Adipose tissue (tissue), 3 donors: Measurements from ENCODE around the gene RBFOX1. TPM values are rescaled to one million over a fixed set of nuclear protein-coding genes. Genes with fewer than 3 reads are reported as not detected.

Source experiments
- H3K27ac ChIP-seq: one replicate; pipeline ENCODE4 v1.5.1; 2013; ENCODE audit warnings: low read depth, low read length
- WGBS, 3 donors: extraction: QIAGEN DNeasy Blood & Tissue Kit; methylation state at CpG; one replicate each; pipeline ENCODE4 v1.1.7; 2013; 5-methylcytosine and 5-hydroxymethylcytosine counted together
- polyA plus RNA-seq, 3 donors: library from polyadenylated mRNA; stranded (reverse); fragments of 200-250 nt; gene quantifications; one replicate each; pipeline ENCODE4 v1.2.3, GENCODE V29; 2013
- donor health status: healthy with polysubstance abuse.
- donor health status: Bipolar disorder and iron deficiency.
- donor health status: healthy.

The RBFOX1 gene
- polyA plus RNA-seq, 3 donors = 0.03 to 0.34 TPM; not detected in 1

DNA sequence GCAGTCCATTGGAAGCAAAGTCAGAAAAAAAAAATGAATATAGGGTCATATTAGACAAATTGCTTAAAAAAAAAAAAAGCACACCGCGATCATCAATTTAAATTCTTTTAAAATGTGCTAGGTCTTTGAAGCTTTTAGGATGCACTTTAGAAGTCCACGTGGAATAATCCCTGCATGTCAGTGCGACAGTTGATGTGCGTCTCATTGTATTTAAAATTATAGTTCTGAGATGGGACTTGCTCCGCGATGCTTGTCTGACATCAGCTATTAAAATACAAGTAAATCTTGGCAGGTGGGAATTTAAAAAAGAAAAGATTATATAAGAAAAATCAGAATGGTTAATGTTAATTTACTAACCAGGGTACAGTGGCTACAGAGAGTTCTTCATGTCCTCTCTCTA, 105.2 kb downstream of the RBFOX1 start:
- 78 to 82% (median 82%) methylated on average over 7 of the region's 7 CpGs for WGBS, 3 donors
- no peak overlapping the region for H3K27ac ChIP-seq

- no peak overlapping the region for H3K27ac ChIP-seq
- 69 to 84% (median 82%) methylated on average over 5 of the region's 5 CpGs for WGBS, 3 donors
These were observed 106.0 kb downstream of the RBFOX1 start for GRCh38 chr16:7438601-7439000.

DNA sequence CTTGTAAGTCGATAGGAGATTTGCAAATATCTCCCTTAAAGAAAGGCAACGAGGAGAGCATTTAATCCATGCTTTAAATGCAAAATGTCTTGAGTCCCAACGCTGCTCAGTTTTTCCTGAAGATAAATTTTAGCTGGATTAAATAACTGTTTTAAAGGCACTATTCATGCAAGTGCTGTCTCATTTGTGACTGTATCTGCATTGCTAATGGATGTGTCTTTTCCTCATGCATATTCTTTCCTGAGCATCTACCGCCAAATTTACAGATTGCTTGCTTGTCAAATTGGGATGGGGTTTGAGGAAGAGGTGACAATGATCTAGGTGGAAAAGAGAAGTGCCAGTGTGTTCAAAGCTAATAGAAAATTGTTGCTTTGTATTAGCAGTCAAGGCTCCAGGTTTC, 106.9 kb downstream of the RBFOX1 start:
- WGBS, 3 donors = 52 to 58% (median 53%) methylated on average over 4 of the region's 4 CpGs

DNA sequence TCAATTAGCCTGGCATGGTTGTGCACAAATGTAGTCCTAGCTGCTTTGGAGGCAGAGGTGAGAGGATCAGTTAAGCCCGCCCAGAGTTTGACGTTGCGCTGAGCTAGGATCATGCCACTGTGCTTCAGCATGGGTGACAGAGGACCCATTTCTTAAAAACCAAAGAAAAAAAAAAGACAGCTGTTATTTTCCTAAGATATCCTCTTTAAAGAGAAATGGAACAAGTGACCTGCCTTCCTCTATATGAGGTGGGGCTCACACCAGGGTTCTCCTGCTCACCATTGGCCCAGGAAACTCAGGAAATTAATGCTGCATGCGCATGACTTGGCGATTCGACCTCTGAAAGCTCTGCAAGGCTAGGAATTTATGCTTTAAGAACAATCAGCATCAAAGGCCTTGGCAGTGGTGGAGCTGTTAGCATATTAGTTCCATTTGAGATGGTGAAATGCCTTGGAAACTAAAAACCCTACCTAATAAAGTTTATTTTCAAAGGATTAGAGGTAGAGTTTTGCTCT, 108.3 kb downstream of the RBFOX1 start:
- WGBS, 3 donors = 62 to 66% (median 62%) methylated on average over 6 of the region's 6 CpGs
- no peak overlapping the region for H3K27ac ChIP-seq

More for the DNA sequence above, 106.9 kb downstream of the RBFOX1 start:
- H3K27ac ChIP-seq = no peak overlapping the region

DNA sequence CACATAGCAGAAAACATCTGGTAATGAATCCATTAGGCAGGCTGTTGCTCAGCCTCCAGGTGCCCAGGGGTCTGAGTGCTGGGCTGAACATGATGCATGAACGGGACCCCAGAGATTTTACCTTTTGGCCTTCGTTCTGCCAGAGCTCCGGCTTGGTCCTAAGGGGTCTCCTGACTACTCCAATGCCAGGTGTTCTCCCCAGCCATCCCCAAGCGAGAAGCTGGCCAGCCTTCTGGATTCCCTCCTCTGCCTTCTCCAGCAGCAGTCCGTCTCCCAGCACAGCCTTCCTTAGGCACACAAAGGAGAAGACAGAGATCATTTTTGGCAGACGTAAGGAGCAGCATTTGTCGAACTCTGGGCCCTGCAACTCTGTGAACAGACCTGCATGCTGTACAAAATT, 109.4 kb downstream of the RBFOX1 start:
- no peak overlapping the region for H3K27ac ChIP-seq
- 69 to 79% (median 78%) methylated on average over 7 of the region's 7 CpGs for WGBS, 3 donors

DNA sequence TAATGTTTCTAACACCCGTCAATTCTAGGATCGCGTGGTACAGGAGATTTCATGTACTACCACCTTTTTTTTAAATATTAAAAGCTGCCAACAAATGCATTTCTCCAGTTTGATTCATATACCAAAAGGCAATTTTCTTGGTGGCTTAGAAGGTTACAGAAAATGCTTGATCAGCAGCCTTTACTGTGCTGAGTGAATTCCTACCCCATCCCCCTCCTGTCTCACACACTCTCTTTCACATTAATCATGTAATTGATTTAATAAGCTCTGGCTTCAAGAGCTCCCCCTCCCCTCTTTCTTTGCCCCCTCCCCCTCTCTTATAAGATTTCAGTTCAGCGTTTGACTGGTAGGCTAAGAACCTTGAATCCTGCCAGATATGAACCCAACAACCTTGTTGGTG, 110.5 kb downstream of the RBFOX1 start:
- 64 to 76% (median 73%) methylated on average over 4 of the region's 4 CpGs for WGBS, 3 donors
- H3K27ac ChIP-seq = no peak overlapping the region

DNA sequence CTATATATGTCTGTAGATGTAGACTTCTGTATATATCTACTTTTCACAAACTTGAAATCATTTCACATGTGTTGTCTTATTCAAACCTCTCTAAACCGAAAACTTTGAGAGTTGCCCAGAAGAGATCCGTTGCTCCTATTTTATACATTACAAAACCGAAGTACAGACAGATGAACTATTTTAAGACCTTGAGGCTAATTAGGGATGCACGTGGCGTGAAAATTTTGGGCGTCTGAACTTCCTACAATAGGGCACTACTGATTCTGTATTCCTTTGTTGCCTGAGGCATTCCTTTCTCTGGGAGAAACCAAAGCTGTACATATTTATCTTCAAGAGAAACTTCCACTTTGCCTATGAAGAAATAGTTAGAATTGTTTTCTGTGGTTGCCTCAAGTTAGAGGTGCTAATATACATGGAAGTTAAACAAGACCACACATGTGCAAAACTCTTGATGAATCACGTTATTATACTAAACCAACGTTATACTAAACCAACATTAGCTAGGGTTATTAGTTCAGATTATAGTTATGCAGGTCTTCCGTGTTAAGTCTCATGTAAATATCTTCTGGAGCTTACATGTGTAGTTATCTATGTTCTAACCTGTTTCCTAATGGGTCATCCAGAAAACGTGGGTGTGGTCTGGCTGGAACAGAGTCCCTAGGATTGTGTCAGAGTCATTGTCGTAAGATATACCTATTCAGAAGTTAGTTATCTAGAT, 111.2 kb downstream of the RBFOX1 start:
- H3K27ac ChIP-seq = no peak overlapping the region
- 66 to 78% (median 72%) methylated on average over 11 of the region's 11 CpGs for WGBS, 3 donors

GRCh38 chr16:7449306-7449705, 116.7 kb downstream of the RBFOX1 start:
- WGBS, 3 donors = 82 to 89% (median 85%) methylated on average over 3 of the region's 3 CpGs

DNA sequence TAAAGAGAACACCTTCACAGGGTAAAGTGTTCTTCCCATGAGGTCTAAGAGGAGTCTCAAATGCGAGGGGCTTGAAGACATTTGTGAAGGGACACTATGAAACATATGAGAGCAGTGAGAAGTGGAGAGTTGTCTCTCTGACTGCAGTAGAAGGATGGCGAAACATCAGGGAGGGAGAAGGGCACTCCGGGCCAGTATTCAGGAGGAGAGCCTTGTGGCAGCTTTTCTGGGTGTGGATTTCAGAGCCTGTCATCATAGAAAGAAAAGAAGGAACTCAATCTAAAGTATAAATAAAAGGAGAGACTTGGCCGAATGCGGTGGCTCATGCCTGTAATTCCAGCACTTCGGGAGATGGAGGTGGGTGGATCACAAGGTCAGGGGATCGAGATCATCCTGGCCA, 117.2 kb downstream of the RBFOX1 start:
- H3K27ac ChIP-seq = no peak overlapping the region
- 77 to 89% (median 84%) methylated on average over 7 of the region's 7 CpGs for WGBS, 3 donors

More at GRCh38 chr16:7449306-7449705, 116.7 kb downstream of the RBFOX1 start:
- no peak overlapping the region for H3K27ac ChIP-seq

GRCh38 chr16:7450440-7450839, 117.8 kb downstream of the RBFOX1 start:
- no peak overlapping the region for H3K27ac ChIP-seq
- WGBS, 3 donors = 65 to 73% (median 72%) methylated on average over 7 of the region's 7 CpGs

DNA sequence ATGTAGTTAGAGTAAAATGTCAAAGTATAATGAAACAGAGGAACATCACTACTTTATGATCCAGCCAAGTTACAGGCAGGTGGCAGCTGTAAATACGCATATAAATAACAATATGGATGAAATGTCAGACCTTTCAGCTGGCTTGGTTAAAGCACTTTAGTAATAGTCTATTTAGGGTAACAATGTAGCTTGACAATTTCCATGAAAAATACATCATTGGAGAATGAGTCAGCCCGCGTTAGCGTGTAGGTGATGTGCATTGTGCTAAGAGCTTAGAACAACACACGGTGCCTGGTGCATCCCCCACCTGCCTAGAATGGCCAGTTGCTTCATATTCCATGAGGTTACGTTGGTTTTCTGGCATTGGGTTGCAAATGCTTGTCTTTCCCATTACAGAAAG, 119.4 kb downstream of the RBFOX1 start:
- WGBS, 3 donors = 77 to 86% (median 81%) methylated on average over 6 of the region's 6 CpGs
- H3K27ac ChIP-seq = no peak overlapping the region

GRCh38 chr16:7456211-7456610, 123.6 kb downstream of the RBFOX1 start:
- 43 to 51% (median 48%) methylated on average over 5 of the region's 5 CpGs for WGBS, 3 donors
- no peak overlapping the region for H3K27ac ChIP-seq

GRCh38 chr16:7458144-7458543, 125.5 kb downstream of the RBFOX1 start:
- no peak overlapping the region for H3K27ac ChIP-seq
- WGBS, 3 donors = 33 to 78% (median 74%) methylated on average over 3 of the region's 3 CpGs

DNA sequence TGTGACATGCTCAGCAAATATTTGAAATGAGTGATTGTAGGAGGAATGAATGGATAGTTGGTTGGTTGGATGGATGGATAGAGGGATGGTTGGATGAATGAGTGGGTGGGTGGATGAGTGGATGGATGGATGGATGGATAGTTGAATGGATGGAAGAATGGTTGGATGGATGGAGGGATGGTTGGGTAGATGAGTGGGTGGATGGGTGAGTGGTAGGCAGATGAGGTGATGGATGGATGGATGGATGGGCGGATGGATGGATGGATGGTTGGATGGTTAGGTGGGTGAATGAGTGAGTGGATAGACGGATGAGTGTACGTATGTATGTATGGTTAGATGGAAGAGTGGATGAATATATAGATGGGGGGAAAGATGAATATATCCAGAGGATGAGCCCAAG, 137.7 kb downstream of the RBFOX1 start:
- H3K27ac ChIP-seq = no peak overlapping the region
- 77 to 92% (median 91%) methylated on average over 3 of the region's 3 CpGs for WGBS, 3 donors

DNA sequence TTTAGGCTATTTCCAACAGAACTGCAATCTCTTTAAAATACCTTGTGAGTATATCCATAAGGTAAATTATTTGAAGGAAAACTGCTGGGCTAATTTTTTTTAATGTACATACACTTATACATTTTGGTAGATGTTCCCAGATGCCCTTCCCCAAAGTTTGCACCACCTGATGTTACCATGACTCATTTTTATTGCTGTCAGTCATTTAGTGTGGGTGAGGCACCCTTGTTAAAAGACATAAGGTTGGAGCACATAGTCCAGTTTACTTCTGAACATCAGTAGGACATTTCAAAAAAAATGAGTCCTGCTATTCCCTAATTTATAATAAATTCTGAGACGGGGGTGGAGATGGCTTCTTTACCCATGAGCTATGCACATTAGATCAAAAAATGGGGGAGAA, 138.6 kb downstream of the RBFOX1 start:
- no peak overlapping the region for H3K27ac ChIP-seq
- 0 to 9% (median 0%) methylated on average over 1 of the region's 1 CpG for WGBS, 3 donors

- 78 to 88% (median 85%) methylated on average over 10 of the region's 10 CpGs for WGBS, 3 donors
These were observed 149.4 kb downstream of the RBFOX1 start for GRCh38 chr16:7482032-7482431.

GRCh38 chr16:7482596-7483290, 150.1 kb downstream of the RBFOX1 start:
- H3K27ac ChIP-seq = no peak overlapping the region
- WGBS, 3 donors = 55 to 73% (median 67%) methylated on average over 10 of the region's 10 CpGs

More at GRCh38 chr16:7482032-7482431, 149.4 kb downstream of the RBFOX1 start:
- no peak overlapping the region for H3K27ac ChIP-seq

DNA sequence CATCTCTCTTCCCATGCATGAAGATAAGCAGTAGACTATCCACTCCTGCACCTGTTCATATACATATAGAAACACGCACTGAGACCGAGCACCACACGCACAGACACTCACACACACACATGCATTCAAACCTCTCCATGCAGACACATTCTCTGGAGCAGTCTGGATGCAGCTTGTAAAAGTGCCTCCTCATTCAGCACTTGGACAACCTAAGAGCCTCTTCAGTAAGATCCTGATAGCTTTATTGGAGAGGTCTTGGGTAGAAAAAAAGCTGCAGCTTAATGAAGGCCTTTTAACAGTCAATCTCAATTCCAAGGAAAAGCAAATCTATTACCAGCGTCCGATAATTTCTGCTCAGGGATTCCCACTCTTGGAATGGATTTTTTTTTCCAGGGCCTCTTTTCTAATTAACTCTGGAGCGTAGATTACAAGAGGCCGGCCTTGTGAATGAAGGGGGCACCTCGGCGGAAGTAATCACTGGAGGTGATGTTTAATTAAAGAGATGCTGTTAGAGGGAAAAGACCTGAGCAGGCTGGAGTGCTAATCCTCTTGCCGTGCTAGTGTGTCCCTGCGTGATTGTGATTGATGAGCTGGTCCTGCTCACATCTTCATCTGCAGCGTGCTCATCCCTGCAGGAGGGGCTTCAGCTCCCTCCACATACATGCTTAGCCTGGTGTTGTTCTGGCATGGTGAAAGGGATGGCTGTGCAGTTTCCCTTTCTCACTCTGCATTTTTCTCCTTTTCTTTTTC, 155.1 kb downstream of the RBFOX1 start:
- WGBS, 3 donors = 57 to 68% (median 65%) methylated on average over 12 of the region's 12 CpGs
- H3K27ac ChIP-seq = no peak overlapping the region

GRCh38 chr16:7492122-7492521, 159.5 kb downstream of the RBFOX1 start:
- H3K27ac ChIP-seq = no peak overlapping the region
- 18 to 49% (median 20%) methylated on average over 1 of the region's 1 CpG for WGBS, 3 donors
